HepG2 (cell line): Measurements from ENCODE around the gene RAD51D. TPM values are rescaled to one million over a fixed set of nuclear protein-coding genes. Genes with fewer than 3 reads are reported as not detected.

Experiments
- FOXP4 ChIP-seq: sonication (generic); formaldehyde crosslinking; IDR thresholded peaks from 2 replicates; pipeline ENCODE4 v1.4.0; 2020; ENCODE audit warnings: missing genetic modification reagents
- GATAD2A ChIP-seq: IDR thresholded peaks from 2 replicates; pipeline ENCODE4 v1.6.1; 2016
- GFI1 ChIP-seq: sonication (generic); formaldehyde crosslinking; IDR thresholded peaks from 2 replicates; pipeline ENCODE4 v1.5.0; 2020; ENCODE audit warnings: missing genetic modification reagents, mild to moderate bottlenecking, borderline replicate concordance
- GTF3A ChIP-seq: sonication (generic); formaldehyde crosslinking; conservative IDR thresholded peaks from 2 replicates; pipeline ENCODE4 v1.4.0; 2020; ENCODE audit warnings: mild to moderate bottlenecking, missing genetic modification reagents
- IKZF5 ChIP-seq: IDR thresholded peaks from 2 replicates; pipeline ENCODE4 v1.6.1; 2018; ENCODE audit warnings: missing genetic modification reagents, mild to moderate bottlenecking, missing compliant biosample characterization
- NCOA1 ChIP-seq: sonication (generic); formaldehyde crosslinking; IDR thresholded peaks from 2 replicates; pipeline ENCODE4 v1.9.0; 2021; ENCODE audit warnings: missing genetic modification reagents
- RFX3 ChIP-seq: IDR thresholded peaks from 2 replicates; pipeline ENCODE4 v1.6.1; 2016; ENCODE audit warnings: missing biosample characterization, missing genetic modification reagents
- TBL1XR1 ChIP-seq: fragments of 150-350 bp; IDR thresholded peaks from 2 replicates; pipeline ENCODE4 v1.6.1; 2014; ENCODE audit warnings: borderline replicate concordance, low read length; ENCODE audit not compliant: partially characterized antibody
- YEATS4 ChIP-seq: sonication (generic); formaldehyde crosslinking; IDR thresholded peaks from 2 replicates; pipeline ENCODE4 v1.4.0; 2020; ENCODE audit warnings: missing genetic modification reagents, borderline replicate concordance
- ZFP36L1 ChIP-seq: sonication (generic); formaldehyde crosslinking; IDR thresholded peaks from 2 replicates; pipeline ENCODE4 v1.8.0; 2022; ENCODE audit warnings: mild to moderate bottlenecking, missing genetic modification reagents, moderate library complexity
- ZFP62 ChIP-seq: sonication (generic); formaldehyde crosslinking; IDR thresholded peaks from 2 replicates; pipeline ENCODE4 v1.4.0; 2020; ENCODE audit warnings: missing genetic modification reagents
- ZNF143 ChIP-seq: sonication (generic); formaldehyde crosslinking; IDR thresholded peaks from 2 replicates; pipeline ENCODE4 v1.4.0; 2020; ENCODE audit warnings: missing genetic modification reagents
- ZNF234 ChIP-seq: sonication (generic); formaldehyde crosslinking; conservative IDR thresholded peaks from 2 replicates; pipeline ENCODE4 v1.5.1; 2020; ENCODE audit warnings: mild to moderate bottlenecking, missing genetic modification reagents
- ZNF292 ChIP-seq: sonication (generic); formaldehyde crosslinking; IDR thresholded peaks from 2 replicates; pipeline ENCODE4 v1.8.1; 2022; ENCODE audit warnings: mild to moderate bottlenecking, low read depth, missing genetic modification reagents, borderline replicate concordance
- ZNF776 ChIP-seq: sonication (generic); formaldehyde crosslinking; IDR thresholded peaks from 2 replicates; pipeline ENCODE4 v1.4.0; 2020; ENCODE audit warnings: mild to moderate bottlenecking, missing genetic modification reagents
- polyA plus RNA-seq, 8 experiments: library from polyadenylated mRNA; depleted of rRNA in 3 of 8; stranded (reverse) in 7 of 8; unstranded in 1 of 8; fragments of >200 nt; fragmentation: Illumina TruSeq in 4 of 8; extraction: Trizol in 4 of 8; gene quantifications; 2 replicates each; pipeline versions ENCODE4 v1.2.1 to v1.2.3, GENCODE V29; 2011 to 2016; ENCODE audit warnings: low read depth in 4 of 8, missing spikeins in 1 of 8, mixed read lengths in 1 of 8; ENCODE audit not compliant: insufficient read depth in 1 of 8
- total RNA-seq, 5 experiments: library from RNA; depleted of rRNA; stranded (reverse); fragments of >200 nt; fragmentation: Illumina TruSeq; extraction: Trizol; gene quantifications; 2 replicates each; pipeline ENCODE4 v1.2.3, GENCODE V29; 2016; ENCODE audit warnings: low read depth in 1 of 5
- TF ChIP-seq, protein P1 (sequence below): sonication (generic); formaldehyde crosslinking; IDR thresholded peaks from 2 replicates; pipeline ENCODE4 v1.4.0; 2020; ENCODE audit warnings: missing genetic modification reagents
- TF ChIP-seq, protein P2 (sequence below): sonication (generic); formaldehyde crosslinking; IDR thresholded peaks from 2 replicates; pipeline ENCODE4 v1.5.1; 2020; ENCODE audit warnings: mild to moderate bottlenecking, missing genetic modification reagents

RAD51D gene
- total and polyA plus RNA-seq, 2 of the 13 experiments (the other 11 are each of a cell fraction or from before 2014, with no cell fraction given), result 6.7 to 13.1 TPM

DNA sequence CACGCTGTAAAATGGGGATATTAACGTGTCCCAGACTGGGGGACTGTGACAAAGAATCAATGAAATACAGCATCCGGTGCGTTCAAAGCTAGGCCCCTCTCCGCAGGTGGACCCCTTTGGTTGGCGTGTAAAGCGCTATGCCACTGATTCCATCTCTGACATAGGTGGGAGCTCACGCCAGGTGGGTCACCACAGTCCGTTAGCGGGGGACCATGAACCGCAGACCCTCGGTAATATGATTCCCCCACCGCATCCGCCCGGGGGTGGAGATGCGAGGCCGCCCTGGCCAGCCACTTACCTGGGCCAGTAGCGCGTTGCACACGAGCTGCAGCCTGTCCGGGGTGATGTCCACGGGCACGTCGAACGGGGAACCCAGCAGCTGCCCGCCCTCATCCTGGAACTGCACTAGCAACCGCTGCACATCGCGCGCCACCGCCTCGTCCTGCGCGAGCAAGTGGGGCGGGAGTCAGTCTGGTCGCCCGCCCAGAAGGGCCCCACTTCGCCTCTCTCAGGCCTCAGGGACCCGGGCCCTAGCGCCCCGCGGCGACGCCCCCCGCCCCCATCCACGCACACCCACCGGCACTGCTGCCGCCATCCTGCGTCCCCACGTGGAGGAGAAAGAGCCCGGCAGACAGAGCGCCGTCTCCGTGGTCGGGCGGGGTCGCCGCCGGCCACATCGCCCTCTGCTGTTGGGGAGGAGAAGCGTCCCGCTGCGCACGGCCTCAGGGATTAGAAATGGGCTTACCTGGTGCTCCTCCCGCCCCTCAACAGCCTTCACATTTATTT, 22.2 kb upstream of the RAD51D start, which contains the start of gene NLE1 (continued):
- TF ChIP-seq GFI1 (CRISPR knock-in tag) (no peak), GATAD2A (CRISPR knock-in tag) (peak; percentile 72), TBL1XR1 (peak; percentile 62), ZNF143 (CRISPR knock-in tag) (no peak), YEATS4 (CRISPR knock-in tag) (peak; percentile 97), FOXP4 (CRISPR knock-in tag) (0 out of 2 replicates have a peak, but pooled peaks have one; percentile 34), GTF3A (0 out of 2 replicates have a peak, but pooled peaks have one; percentile 51), ZFP36L1 (no peak), IKZF5 (CRISPR knock-in tag) (peak; percentile 41), NCOA1 (CRISPR knock-in tag) (no peak), RFX3 (CRISPR knock-in tag) (no peak), ZFP62 (no peak), ZNF292 (CRISPR knock-in tag) (no peak), ZNF234 (CRISPR knock-in tag) (peak; percentile 55; the same call in 1 of the 2 replicates), ZNF776 (CRISPR knock-in tag) (peak; percentile 77)
- TF ChIP-seq, protein P1, sequence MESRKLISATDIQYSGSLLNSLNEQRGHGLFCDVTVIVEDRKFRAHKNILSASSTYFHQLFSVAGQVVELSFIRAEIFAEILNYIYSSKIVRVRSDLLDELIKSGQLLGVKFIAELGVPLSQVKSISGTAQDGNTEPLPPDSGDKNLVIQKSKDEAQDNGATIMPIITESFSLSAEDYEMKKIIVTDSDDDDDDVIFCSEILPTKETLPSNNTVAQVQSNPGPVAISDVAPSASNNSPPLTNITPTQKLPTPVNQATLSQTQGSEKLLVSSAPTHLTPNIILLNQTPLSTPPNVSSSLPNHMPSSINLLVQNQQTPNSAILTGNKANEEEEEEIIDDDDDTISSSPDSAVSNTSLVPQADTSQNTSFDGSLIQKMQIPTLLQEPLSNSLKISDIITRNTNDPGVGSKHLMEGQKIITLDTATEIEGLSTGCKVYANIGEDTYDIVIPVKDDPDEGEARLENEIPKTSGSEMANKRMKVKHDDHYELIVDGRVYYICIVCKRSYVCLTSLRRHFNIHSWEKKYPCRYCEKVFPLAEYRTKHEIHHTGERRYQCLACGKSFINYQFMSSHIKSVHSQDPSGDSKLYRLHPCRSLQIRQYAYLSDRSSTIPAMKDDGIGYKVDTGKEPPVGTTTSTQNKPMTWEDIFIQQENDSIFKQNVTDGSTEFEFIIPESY (CRISPR knock-in tag), result no peak
- TF ChIP-seq, protein P2, sequence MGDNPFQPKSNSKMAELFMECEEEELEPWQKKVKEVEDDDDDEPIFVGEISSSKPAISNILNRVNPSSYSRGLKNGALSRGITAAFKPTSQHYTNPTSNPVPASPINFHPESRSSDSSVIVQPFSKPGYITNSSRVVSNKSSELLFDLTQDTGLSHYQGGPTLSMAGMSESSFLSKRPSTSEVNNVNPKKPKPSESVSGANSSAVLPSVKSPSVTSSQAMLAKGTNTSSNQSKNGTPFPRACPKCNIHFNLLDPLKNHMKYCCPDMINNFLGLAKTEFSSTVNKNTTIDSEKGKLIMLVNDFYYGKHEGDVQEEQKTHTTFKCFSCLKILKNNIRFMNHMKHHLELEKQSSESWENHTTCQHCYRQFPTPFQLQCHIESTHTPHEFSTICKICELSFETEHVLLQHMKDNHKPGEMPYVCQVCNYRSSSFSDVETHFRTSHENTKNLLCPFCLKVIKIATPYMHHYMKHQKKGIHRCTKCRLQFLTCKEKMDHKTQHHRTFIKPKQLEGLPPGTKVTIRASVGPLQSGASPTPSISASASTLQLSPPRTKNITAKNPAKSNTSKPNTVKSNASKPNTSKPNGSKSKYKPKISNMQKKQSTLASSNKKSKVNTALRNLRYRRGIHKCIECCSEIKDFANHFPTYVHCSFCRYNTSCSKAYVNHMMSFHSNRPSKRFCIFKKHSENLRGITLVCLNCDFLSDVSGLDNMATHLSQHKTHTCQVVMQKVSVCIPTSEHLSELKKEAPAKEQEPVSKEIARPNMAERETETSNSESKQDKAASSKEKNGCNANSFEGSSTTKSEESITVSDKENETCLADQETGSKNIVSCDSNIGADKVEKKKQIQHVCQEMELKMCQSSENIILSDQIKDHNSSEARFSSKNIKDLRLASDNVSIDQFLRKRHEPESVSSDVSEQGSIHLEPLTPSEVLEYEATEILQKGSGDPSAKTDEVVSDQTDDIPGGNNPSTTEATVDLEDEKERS (CRISPR knock-in tag), result peak; percentile 73; the same call in 1 of the 2 replicates
